GM19239 (cell line): ENCODE measurements around the gene CTBP2.

Source experiments
- DNase-seq: peaks from one replicate; pipeline ENCODE4 v3.0.0; 2011; ENCODE audit warnings: low spot score; ENCODE audit not compliant: insufficient read length
- FAIRE-seq: peaks from 2 replicates; lab custom pipeline; 2011; peaks lifted over from hg19 to GRCh38; lab: Jason Lieb, UNC

CTBP2 gene

GRCh38 chr10:125032474-125033020, 127.8 kb downstream of the CTBP2 start:
- FAIRE-seq: no peak
- no peak for DNase-seq

- FAIRE-seq (no peak), DNase-seq (no peak)
Observed at GRCh38 chr10:125030567-125031197, 129.7 kb downstream of the CTBP2 start.

- FAIRE-seq (no peak), DNase-seq (no peak)
Observed at GRCh38 chr10:125029584-125030242, 130.7 kb downstream of the CTBP2 start.

- FAIRE-seq: no peak
- no peak for DNase-seq
Observed at GRCh38 chr10:125027871-125028869, 132.2 kb downstream of the CTBP2 start.

- FAIRE-seq (no peak), DNase-seq (no peak)
Observed at GRCh38 chr10:125026974-125027735, 133.2 kb downstream of the CTBP2 start.

GRCh38 chr10:125026036-125026931, 134.1 kb downstream of the CTBP2 start:
- DNase-seq (no peak), FAIRE-seq (no peak)

- DNase-seq (no peak), FAIRE-seq (no peak)
Observed at GRCh38 chr10:125025341-125025740, 135.0 kb downstream of the CTBP2 start.

- DNase-seq (no peak), FAIRE-seq (no peak)
Observed at GRCh38 chr10:125024497-125025234, 135.7 kb downstream of the CTBP2 start.

GRCh38 chr10:125023862-125024496, 136.4 kb downstream of the CTBP2 start:
- DNase-seq (no peak), FAIRE-seq (no peak)

GRCh38 chr10:125023255-125023654, 137.1 kb downstream of the CTBP2 start:
- DNase-seq (no peak), FAIRE-seq (no peak)

GRCh38 chr10:125022671-125023070, 137.7 kb downstream of the CTBP2 start:
- DNase-seq (no peak), FAIRE-seq (no peak)

GRCh38 chr10:125021686-125022344, 138.5 kb downstream of the CTBP2 start:
- FAIRE-seq: no peak
- no peak for DNase-seq

- DNase-seq (no peak), FAIRE-seq (no peak)
Observed at GRCh38 chr10:125020871-125021270, 139.5 kb downstream of the CTBP2 start.

- no peak for DNase-seq
- no peak for FAIRE-seq
Observed at GRCh38 chr10:125020386-125020785, 140.0 kb downstream of the CTBP2 start.

- FAIRE-seq (no peak), DNase-seq (no peak)
Observed at GRCh38 chr10:125018576-125019143, 141.7 kb downstream of the CTBP2 start.

- no peak for DNase-seq
- no peak for FAIRE-seq
Observed at GRCh38 chr10:125017547-125018298, 142.6 kb downstream of the CTBP2 start.
